ENCODE measurements around the gene LIMK2.
"Not testable (repeated sequence)": the region's sequence is repeated elsewhere in the genome, so short reads cannot be mapped to it uniquely, and the experiment has no call there.

Gene LIMK2

GRCh38 chr22:31211862-31212730 is at the start of gene LIMK2:
Gene LIMK2 (plus strand): TSS chr22:31212298. CDS start chr22:31212409, 111 bp downstream.
- peak; percentile 63 for DNase-seq (ENCODE audit: low read depth)

GRCh38 chr22:31170971-31171370 is 41.1 kb upstream of the LIMK2 start:
- DNase-seq (ENCODE audit: low read depth) = no peak

GRCh38 chr22:31171734-31172133 is 40.4 kb upstream of the LIMK2 start:
- DNase-seq (ENCODE audit: low read depth) = not testable (repeated sequence)

GRCh38 chr22:31173386-31174145 is 38.5 kb upstream of the LIMK2 start:
- peak; percentile 54 for DNase-seq (ENCODE audit: low read depth)

- no peak for DNase-seq (ENCODE audit: low read depth)
Observed at GRCh38 chr22:31176923-31177322, 35.2 kb upstream of the LIMK2 start.

GRCh38 chr22:31177420-31178162 is 34.5 kb upstream of the LIMK2 start:
- DNase-seq (ENCODE audit: low read depth) = peak; percentile 82

GRCh38 chr22:31178859-31179258 is 33.2 kb upstream of the LIMK2 start:
- DNase-seq (ENCODE audit: low read depth) = no peak

- DNase-seq (ENCODE audit: low read depth) = peak; percentile 36
Observed at GRCh38 chr22:31179345-31179744, 32.8 kb upstream of the LIMK2 start.

- no peak for DNase-seq (ENCODE audit: low read depth)
Observed at GRCh38 chr22:31184015-31184414, 28.1 kb upstream of the LIMK2 start.

- DNase-seq (ENCODE audit: low read depth) = no peak
Observed at GRCh38 chr22:31185056-31185455, 27.0 kb upstream of the LIMK2 start.

- DNase-seq (ENCODE audit: low read depth) = no peak
Observed at GRCh38 chr22:31187627-31188026, 24.5 kb upstream of the LIMK2 start.

- DNase-seq (ENCODE audit: low read depth) = no peak
Observed at GRCh38 chr22:31192513-31192912, 19.6 kb upstream of the LIMK2 start.

- DNase-seq (ENCODE audit: low read depth) = no peak
Observed at GRCh38 chr22:31193092-31193491, 19.0 kb upstream of the LIMK2 start.

GRCh38 chr22:31194681-31195080 is 17.4 kb upstream of the LIMK2 start:
- DNase-seq (ENCODE audit: low read depth) = not testable (repeated sequence)

GRCh38 chr22:31199187-31199586 is 12.9 kb upstream of the LIMK2 start:
- DNase-seq (ENCODE audit: low read depth) = no peak

GRCh38 chr22:31204352-31204984 is 7.6 kb upstream of the LIMK2 start:
- not testable (repeated sequence) for DNase-seq (ENCODE audit: low read depth)

GRCh38 chr22:31205059-31205458 is 7.0 kb upstream of the LIMK2 start:
- DNase-seq (ENCODE audit: low read depth) = not testable (repeated sequence)

GRCh38 chr22:31206460-31206859 is 5.6 kb upstream of the LIMK2 start:
- not testable (repeated sequence) for DNase-seq (ENCODE audit: low read depth)

- no peak for DNase-seq (ENCODE audit: low read depth)
Observed at GRCh38 chr22:31206896-31207687, 5.0 kb upstream of the LIMK2 start.

- DNase-seq (ENCODE audit: low read depth) = peak; percentile 35
Observed at GRCh38 chr22:31210556-31211421, 1.3 kb upstream of the LIMK2 start.
